Measurements from ENCODE around the gene SMOC2. TPM values are rescaled to one million over a fixed set of nuclear protein-coding genes. Genes with fewer than 3 reads are reported as not detected.

SMOC2 gene
- total RNA-seq, 1 experiment from 2014 or later = 0.42 TPM

GRCh38 chr6:168637834-168638233 lies 196.8 kb downstream of the SMOC2 start:
- ChIA-PET CTCF (no interaction called here), RAD21 (ENCODE audit: low non-redundant PET in 1 of 2, low total read pairs in 2 of 2, uncharacterized antibody in 2 of 2, unreplicated experiment in 2 of 2) (no interaction called here), POLR2A (no interaction called here)
- H3K9ac ChIP-seq (ENCODE audit: low read length) = no peak overlapping the region
- H3K9me2 ChIP-seq (ENCODE audit: insufficient read depth) = no peaks in the 10 kb centered on the region
- ATAC-seq (peak; percentile 81), DNase-seq (ENCODE audit: low read depth, low spot score) (peak; percentile 15)
- H3K79me2 ChIP-seq (ENCODE audit: insufficient read depth, low read length) = no peaks in the 10 kb centered on the region
- H3K36me3 ChIP-seq (ENCODE audit: control insufficient read depth in 1 of 2, insufficient read depth in 2 of 2, low read length in 2 of 2) = no peaks in the 10 kb centered on the region
- TF ChIP-seq SP1 (IDR thresholded peaks at IDR 0.05; ENCODE audit: low read depth) = peak; percentile 40; the same call in 1 of the 2 replicates
- 0 out of 2 replicates have a peak, but pooled peaks have one; percentile 53 for TF ChIP-seq CBX3 (IDR thresholded peaks at IDR 0.05; ENCODE audit: low read depth)
- no peak for TF ChIP-seq MAX (IDR thresholded peaks at IDR 0.05)
- TF ChIP-seq EGR1 (IDR thresholded peaks at IDR 0.05; ENCODE audit: low read depth) = peak; percentile 79
- no TSS peak for BruUV-seq (replicated peaks)
- H3K4me1 ChIP-seq (ENCODE audit: control insufficient read depth in 1 of 2, insufficient read depth in 2 of 2, low read length in 2 of 2) = peaks cover 15 to 37% of the 10 kb centered on the region in 2 experiments; a peak in 3 of 4 replicates
- H3K4me3 ChIP-seq (replicated peaks in 1 of 2; ENCODE audit: low read depth in 1 of 2, low read length in 2 of 2) = no peak overlapping the region
- no peak overlapping the region for H2AFZ ChIP-seq (ENCODE audit: low read depth, low read length, poor library complexity, severe bottlenecking)
- peak overlapping the region; percentile 55 for H3K4me2 ChIP-seq (ENCODE audit: low read length)
- H3K27ac ChIP-seq (ENCODE audit: low read depth, low read length) = no peak overlapping the region
- 0 out of 4 replicates have a peak, but pooled peaks cover 0 to 3% of the 10 kb centered on the region in 2 experiments for H3K9me3 ChIP-seq (ENCODE audit: control insufficient read depth in 1 of 2, insufficient read depth in 1 of 2, low read depth in 1 of 2, low read length in 2 of 2)
- no peaks in the 10 kb centered on the region for H4K20me1 ChIP-seq (ENCODE audit: insufficient read depth)
- intact Hi-C loops (cut with micrococcal nuclease) = no loop called here
- no peaks in the 10 kb centered on the region for H3K27me3 ChIP-seq (ENCODE audit: insufficient read depth, low read length)

DNA sequence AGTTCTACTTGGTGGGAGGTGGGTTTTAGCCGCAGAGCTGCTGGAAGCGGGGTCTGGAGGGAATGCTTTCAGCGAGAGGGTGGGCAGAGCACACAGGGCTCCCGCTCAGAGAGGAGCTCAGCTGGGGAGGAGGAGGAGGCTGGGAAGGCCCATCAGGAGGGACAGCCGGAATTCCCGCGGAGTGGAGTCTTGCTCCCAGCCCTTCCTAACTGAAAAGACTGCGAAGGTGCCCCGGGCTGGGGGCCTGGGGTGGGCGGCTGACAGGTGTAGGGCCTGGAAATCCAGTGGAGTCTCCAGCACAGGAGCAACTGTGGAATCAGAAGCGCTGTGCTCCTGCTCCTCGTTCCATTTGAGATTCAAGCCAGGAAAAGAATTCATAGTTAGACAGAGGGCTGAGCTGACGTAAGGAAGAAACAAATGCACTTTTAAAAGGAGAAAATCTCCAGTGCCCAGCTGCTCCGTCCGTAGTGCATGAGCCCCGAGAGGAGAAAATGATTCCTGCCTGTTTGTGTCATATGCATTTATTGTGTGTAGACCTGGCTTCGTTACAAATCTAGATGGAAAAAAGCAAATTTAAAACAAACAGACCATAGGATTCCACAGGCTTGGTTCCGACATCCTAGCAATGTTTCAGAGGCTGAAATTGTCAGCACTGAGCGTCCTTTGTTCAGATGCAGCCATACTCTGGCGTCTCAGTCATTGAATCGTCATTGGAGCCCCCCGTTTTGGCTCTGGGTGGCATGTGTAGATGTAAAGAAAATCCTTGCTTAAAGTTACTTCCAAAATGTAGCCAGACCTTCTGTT lies 197.7 kb downstream of the SMOC2 start:
- Histone ChIP-seq H3K4me2 (ENCODE audit: low read length) (peak overlapping the region; percentile 55), H3K36me3 (ENCODE audit: control insufficient read depth in 1 of 2, insufficient read depth in 2 of 2, low read length in 2 of 2) (no peaks in the 10 kb centered on the region), H3K4me1 (ENCODE audit: control insufficient read depth in 1 of 2, insufficient read depth in 2 of 2, low read length in 2 of 2) (peaks cover 15 to 37% of the 10 kb centered on the region in 2 experiments; a peak in 3 of 4 replicates), H4K20me1 (ENCODE audit: insufficient read depth) (no peaks in the 10 kb centered on the region), H3K79me2 (ENCODE audit: insufficient read depth, low read length) (no peaks in the 10 kb centered on the region), H3K9me2 (ENCODE audit: insufficient read depth) (no peaks in the 10 kb centered on the region), H2AFZ (ENCODE audit: low read depth, low read length, poor library complexity, severe bottlenecking) (no peak overlapping the region), H3K27ac (ENCODE audit: low read depth, low read length) (no peak overlapping the region), H3K9me3 (ENCODE audit: control insufficient read depth in 1 of 2, insufficient read depth in 1 of 2, low read depth in 1 of 2, low read length in 2 of 2) (no peaks in the 10 kb centered on the region), H3K9ac (ENCODE audit: low read length) (no peak overlapping the region), H3K4me3 (replicated peaks in 1 of 2; ENCODE audit: low read depth in 1 of 2, low read length in 2 of 2) (no peak overlapping the region), H3K27me3 (ENCODE audit: insufficient read depth, low read length) (no peaks in the 10 kb centered on the region)
- ChIA-PET POLR2A (no interaction called here), CTCF (no interaction called here), RAD21 (ENCODE audit: low non-redundant PET in 1 of 2, low total read pairs in 2 of 2, uncharacterized antibody in 2 of 2, unreplicated experiment in 2 of 2) (no interaction called here)
- intact Hi-C loops (cut with micrococcal nuclease) = no loop called here
- DNase-seq (ENCODE audit: low read depth, low spot score) (no peak), ATAC-seq (no peak)
- BruUV-seq (replicated peaks) = no TSS peak
- TF ChIP-seq TCF7L2 (IDR thresholded peaks at IDR 0.05; ENCODE audit: borderline replicate concordance, extremely low read depth, insufficient read depth, insufficient read length) = no peak
- TF ChIP-seq REST (IDR thresholded peaks at IDR 0.05; ENCODE audit: low read depth) = no peak
- no peak for TF ChIP-seq POLR2A (IDR thresholded peaks at IDR 0.05; ENCODE audit: borderline replicate concordance, extremely low read depth, insufficient read depth, insufficient read length)
- TF ChIP-seq CEBPB (IDR thresholded peaks at IDR 0.05; ENCODE audit: low read depth) = no peak
- no peak for TF ChIP-seq FOSL1 (IDR thresholded peaks at IDR 0.05; ENCODE audit: low read depth)
- TF ChIP-seq CBX3 (IDR thresholded peaks at IDR 0.05; ENCODE audit: low read depth) = no peak
- no peak for TF ChIP-seq SRF (IDR thresholded peaks at IDR 0.05; ENCODE audit: low read depth)
- no peak for TF ChIP-seq ZNF274 (IDR thresholded peaks at IDR 0.05; ENCODE audit: low read depth, low read length)
- TF ChIP-seq EZH2phosphoT487 (IDR thresholded peaks at IDR 0.05; ENCODE audit: borderline replicate concordance) = no peak
- no peak for TF ChIP-seq ELF1 (IDR thresholded peaks at IDR 0.05; ENCODE audit: borderline replicate concordance, low read depth)
- no peak for TF ChIP-seq SP1 (IDR thresholded peaks at IDR 0.05; ENCODE audit: low read depth)
- TF ChIP-seq, protein P1, sequence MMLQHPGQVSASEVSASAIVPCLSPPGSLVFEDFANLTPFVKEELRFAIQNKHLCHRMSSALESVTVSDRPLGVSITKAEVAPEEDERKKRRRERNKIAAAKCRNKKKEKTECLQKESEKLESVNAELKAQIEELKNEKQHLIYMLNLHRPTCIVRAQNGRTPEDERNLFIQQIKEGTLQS (IDR thresholded peaks at IDR 0.05) = no peak
- no peak for TF ChIP-seq JUND (IDR thresholded peaks at IDR 0.05)
